GM12892 (cell line): ENCODE data around the gene IFT43.

Source experiments
- POLR2A ChIP-seq: IDR thresholded peaks from 2 replicates; pipeline ENCODE4 v1.6.1; 2011; ENCODE audit warnings: low read depth, low read length, control low read depth
- POLR2AphosphoS5 ChIP-seq: IDR thresholded peaks from 2 replicates; pipeline ENCODE4 v1.6.1; 2011; ENCODE audit warnings: low read depth, low read length, control low read depth
- TAF1 ChIP-seq: IDR thresholded peaks from 2 replicates; pipeline ENCODE4 v1.6.1; 2011; ENCODE audit warnings: low read depth, mild to moderate bottlenecking, control low read depth, low read length, borderline replicate concordance

- no peak for TF ChIP-seq POLR2A
- TF ChIP-seq TAF1: no peak
- no peak for TF ChIP-seq POLR2AphosphoS5
Observed at GRCh38 chr14:76104802-76105355, 119.3 kb downstream of the IFT43 start.
